Mammary epithelial cell (primary cell): Measurements from ENCODE around the gene MAPRE2.

Experiments used
- EZH2 ChIP-seq: IDR thresholded peaks from 2 replicates; pipeline ENCODE4 v1.6.1; 2012; ENCODE audit warnings: low read length, inconsistent platforms, borderline replicate concordance
- TF ChIP-seq, protein P1 (sequence below), 2 donors: IDR thresholded peaks in 1 of 2; conservative IDR thresholded peaks in 1 of 2; 2 replicates each; pipeline ENCODE4 v1.5.1; 2011 to 2012; ENCODE audit warnings: inconsistent platforms in 2 of 2, low read length in 2 of 2, mild to moderate bottlenecking in 2 of 2, control low read depth in 1 of 2, low read depth in 1 of 2; ENCODE audit not compliant: insufficient read depth in 1 of 2; ENCODE audit errors: extremely low read depth in 1 of 2

DNA sequence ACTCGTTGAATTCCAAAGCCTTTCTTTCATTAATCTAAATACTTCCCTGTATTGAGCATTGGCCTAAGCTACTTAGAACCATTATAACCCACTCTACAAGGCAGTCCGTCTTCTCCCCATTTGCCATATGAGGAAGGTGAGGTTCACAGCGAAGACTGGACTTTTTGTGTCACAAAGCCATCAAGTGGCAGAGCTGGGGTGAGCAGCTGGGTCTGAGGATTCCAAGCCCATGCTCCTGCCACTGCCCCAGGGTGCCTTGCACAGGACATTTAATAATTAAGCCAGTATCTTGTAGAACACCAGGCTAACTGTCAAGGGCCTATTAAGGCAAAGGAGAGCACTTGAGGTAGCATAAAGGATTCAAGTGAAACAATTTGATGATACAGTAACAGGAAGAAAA lies 130.8 kb downstream of the MAPRE2 start:
- TF ChIP-seq EZH2 = no peak
- TF ChIP-seq, protein P1, sequence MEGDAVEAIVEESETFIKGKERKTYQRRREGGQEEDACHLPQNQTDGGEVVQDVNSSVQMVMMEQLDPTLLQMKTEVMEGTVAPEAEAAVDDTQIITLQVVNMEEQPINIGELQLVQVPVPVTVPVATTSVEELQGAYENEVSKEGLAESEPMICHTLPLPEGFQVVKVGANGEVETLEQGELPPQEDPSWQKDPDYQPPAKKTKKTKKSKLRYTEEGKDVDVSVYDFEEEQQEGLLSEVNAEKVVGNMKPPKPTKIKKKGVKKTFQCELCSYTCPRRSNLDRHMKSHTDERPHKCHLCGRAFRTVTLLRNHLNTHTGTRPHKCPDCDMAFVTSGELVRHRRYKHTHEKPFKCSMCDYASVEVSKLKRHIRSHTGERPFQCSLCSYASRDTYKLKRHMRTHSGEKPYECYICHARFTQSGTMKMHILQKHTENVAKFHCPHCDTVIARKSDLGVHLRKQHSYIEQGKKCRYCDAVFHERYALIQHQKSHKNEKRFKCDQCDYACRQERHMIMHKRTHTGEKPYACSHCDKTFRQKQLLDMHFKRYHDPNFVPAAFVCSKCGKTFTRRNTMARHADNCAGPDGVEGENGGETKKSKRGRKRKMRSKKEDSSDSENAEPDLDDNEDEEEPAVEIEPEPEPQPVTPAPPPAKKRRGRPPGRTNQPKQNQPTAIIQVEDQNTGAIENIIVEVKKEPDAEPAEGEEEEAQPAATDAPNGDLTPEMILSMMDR (conservative IDR thresholded peaks at IDR 0.05 in 1 of 2, IDR thresholded peaks at IDR 0.05 in 1 of 2; ENCODE audit: extremely low read depth in 1 of 2, insufficient read depth in 1 of 2, low read depth in 1 of 2, low read length in 2 of 2) = no peak
